Neural crest cell (in vitro differentiated cells): ENCODE data around the gene OSR1. TPM values are rescaled to one million over a fixed set of nuclear protein-coding genes. Genes with fewer than 3 reads are reported as not detected.

Experiments
- DNase-seq: peaks from one replicate; pipeline ENCODE4 v3.0.0; 2021; ENCODE audit warnings: low read depth, mixed read lengths, low spot score
- H3K27ac Mint-ChIP-seq: one replicate; pipeline ENCODE4 v1.8.0; 2021; ENCODE audit warnings: mild to moderate bottlenecking, mixed read lengths; ENCODE audit not compliant: unreplicated experiment
- H3K27me3 Mint-ChIP-seq: 2 replicates; pipeline ENCODE4 v1.8.0; 2021; ENCODE audit warnings: low read depth, mild to moderate bottlenecking, mixed read lengths
- H3K36me3 Mint-ChIP-seq: 2 replicates; pipeline ENCODE4 v1.8.0; 2021; ENCODE audit warnings: low read depth, mild to moderate bottlenecking, mixed read lengths
- H3K4me1 Mint-ChIP-seq: 2 replicates; pipeline ENCODE4 v1.8.0; 2021; ENCODE audit warnings: mixed read lengths
- H3K4me3 Mint-ChIP-seq: one replicate; pipeline ENCODE4 v1.8.0; 2021; ENCODE audit warnings: mild to moderate bottlenecking, mixed read lengths
- H3K9me3 Mint-ChIP-seq: 2 replicates; pipeline ENCODE4 v1.8.0; 2021; ENCODE audit warnings: mixed read lengths
- total RNA-seq: library from RNA; stranded (reverse); gene quantifications from 2 replicates; pipeline ENCODE4 v1.2.1, GENCODE V29; 2021
- TF ChIP-seq, protein P1 (sequence below): fragments of 200-600 bp; sonication (generic); conservative IDR thresholded peaks from 2 replicates; pipeline ENCODE4 v1.5.0; 2021; ENCODE audit warnings: antibody characterized with exemption, mild to moderate bottlenecking

Gene OSR1
- total RNA-seq, 1 donor from 2014 or later, result 0.33 TPM

DNA sequence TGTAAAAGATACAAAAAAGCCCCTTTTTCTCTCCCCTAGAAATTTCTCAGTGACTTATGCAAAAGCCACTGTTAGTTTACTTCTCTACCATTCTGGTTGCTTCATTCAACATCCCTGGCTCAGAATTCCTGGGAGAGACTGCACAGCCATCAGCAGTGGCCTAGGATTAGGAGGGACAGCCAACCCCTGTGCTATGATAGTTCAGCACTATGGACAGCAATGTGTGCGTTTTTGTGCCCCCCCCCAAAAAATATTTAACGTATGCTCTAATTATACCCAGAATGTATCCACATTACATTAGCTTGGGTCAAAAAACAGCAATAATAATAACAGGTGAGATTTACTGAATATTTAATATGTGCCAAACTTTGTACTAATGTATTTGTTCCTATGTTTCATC, 29.0 kb downstream of the OSR1 start:
- Mint-ChIP-seq H3K36me3 (no peaks in the 10 kb centered on the region), H3K27me3 (no peaks in the 10 kb centered on the region), H3K4me1 (no peaks in the 10 kb centered on the region), H3K4me3 (no peak overlapping the region), H3K27ac (no peak overlapping the region), H3K9me3 (no peaks in the 10 kb centered on the region)
- TF ChIP-seq, protein P1, sequence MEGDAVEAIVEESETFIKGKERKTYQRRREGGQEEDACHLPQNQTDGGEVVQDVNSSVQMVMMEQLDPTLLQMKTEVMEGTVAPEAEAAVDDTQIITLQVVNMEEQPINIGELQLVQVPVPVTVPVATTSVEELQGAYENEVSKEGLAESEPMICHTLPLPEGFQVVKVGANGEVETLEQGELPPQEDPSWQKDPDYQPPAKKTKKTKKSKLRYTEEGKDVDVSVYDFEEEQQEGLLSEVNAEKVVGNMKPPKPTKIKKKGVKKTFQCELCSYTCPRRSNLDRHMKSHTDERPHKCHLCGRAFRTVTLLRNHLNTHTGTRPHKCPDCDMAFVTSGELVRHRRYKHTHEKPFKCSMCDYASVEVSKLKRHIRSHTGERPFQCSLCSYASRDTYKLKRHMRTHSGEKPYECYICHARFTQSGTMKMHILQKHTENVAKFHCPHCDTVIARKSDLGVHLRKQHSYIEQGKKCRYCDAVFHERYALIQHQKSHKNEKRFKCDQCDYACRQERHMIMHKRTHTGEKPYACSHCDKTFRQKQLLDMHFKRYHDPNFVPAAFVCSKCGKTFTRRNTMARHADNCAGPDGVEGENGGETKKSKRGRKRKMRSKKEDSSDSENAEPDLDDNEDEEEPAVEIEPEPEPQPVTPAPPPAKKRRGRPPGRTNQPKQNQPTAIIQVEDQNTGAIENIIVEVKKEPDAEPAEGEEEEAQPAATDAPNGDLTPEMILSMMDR, result no peak
- DNase-seq, result no peak

DNA sequence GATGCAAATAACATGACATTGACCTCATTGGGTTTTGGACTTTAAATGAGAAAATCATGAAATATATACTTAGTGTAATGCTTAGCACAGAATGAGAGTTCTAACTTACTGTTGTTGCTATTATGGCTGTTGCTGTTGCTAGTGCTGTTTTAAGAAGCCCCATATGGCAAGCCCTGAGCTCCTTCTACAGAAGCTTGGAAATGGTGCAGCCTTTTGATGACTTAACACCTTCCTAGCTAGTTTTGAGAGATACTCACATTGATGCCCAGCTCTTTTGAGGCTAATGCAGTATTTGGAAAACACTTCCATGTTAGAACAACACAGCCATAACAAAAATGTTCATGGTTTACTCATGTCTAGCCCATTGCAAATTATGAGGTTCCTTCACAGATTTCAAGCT, 30.9 kb downstream of the OSR1 start:
- no peaks in the 10 kb centered on the region for H3K4me1 Mint-ChIP-seq
- DNase-seq, result no peak
- no peak overlapping the region for H3K4me3 Mint-ChIP-seq
- no peak overlapping the region for H3K27ac Mint-ChIP-seq
- TF ChIP-seq, protein P1, result no peak
- H3K27me3 Mint-ChIP-seq, result no peaks in the 10 kb centered on the region
- H3K36me3 Mint-ChIP-seq, result no peaks in the 10 kb centered on the region
- H3K9me3 Mint-ChIP-seq, result no peaks in the 10 kb centered on the region

DNA sequence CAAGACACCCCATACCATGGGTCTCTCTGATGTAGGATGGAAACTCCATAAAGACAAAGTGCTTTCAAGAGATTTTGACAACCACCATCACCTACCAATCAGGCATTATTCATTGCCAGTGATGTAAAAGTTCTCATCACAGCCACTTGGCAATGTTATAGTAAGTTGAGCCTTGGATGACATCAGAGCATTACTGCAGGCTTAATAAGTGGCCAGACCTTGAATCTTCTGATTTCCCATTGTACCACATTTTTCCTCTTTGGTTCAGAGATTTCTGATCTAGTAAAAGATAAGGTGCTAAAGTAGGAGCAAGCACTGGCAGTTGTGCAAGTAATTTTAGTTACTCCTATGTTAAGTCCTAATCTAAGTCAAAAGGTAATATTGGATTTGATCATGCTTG, 36.5 kb downstream of the OSR1 start:
- Mint-ChIP-seq H3K36me3 (no peaks in the 10 kb centered on the region), H3K4me1 (no peaks in the 10 kb centered on the region), H3K27me3 (no peaks in the 10 kb centered on the region), H3K27ac (no peak overlapping the region), H3K9me3 (no peaks in the 10 kb centered on the region), H3K4me3 (no peak overlapping the region)
- TF ChIP-seq, protein P1, result no peak
- DNase-seq, result no peak

DNA sequence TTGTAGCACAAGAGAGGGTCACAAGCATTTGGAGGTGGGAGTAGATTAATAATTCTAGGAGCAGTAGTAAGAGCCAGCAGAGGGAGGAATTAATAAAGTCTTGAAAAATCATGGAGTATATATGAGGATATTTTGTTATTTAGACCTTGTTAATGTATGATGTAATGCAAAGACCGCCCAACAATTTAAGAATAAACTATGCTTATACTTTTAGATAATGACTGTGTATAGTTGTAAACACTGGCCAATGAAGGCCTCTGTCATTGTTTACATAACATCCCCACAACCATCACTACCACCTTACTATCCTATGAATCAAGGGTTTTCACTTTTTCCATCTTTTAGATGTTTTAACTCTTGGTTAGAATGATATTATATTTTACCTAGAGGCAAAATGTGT, 37.6 kb downstream of the OSR1 start:
- Mint-ChIP-seq H3K36me3 (no peaks in the 10 kb centered on the region), H3K27me3 (no peaks in the 10 kb centered on the region), H3K4me1 (no peaks in the 10 kb centered on the region), H3K4me3 (no peak overlapping the region), H3K27ac (no peak overlapping the region), H3K9me3 (no peaks in the 10 kb centered on the region)
- no peak for DNase-seq
- TF ChIP-seq, protein P1, result no peak

DNA sequence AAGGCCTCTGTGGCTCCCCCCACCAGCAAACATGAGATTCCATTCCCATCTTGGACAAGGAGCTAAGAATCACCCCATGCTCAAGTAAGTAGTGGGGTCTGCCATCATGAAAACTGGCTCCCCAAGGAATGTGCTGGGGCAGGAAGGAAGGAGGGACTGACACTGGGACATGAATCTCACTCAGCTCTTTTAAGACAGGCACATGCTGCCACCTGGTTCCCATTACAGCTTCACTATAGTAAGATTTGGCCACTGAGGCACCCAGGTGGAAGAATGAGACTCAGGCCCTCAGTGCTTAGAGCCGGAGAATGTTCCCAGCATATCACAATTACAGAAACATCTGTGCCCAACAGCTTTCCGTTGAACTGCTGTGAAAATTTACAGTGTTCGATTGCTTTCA, 38.7 kb downstream of the OSR1 start:
- Mint-ChIP-seq H3K9me3 (no peaks in the 10 kb centered on the region), H3K4me3 (no peak overlapping the region), H3K27me3 (no peaks in the 10 kb centered on the region), H3K4me1 (no peaks in the 10 kb centered on the region), H3K27ac (no peak overlapping the region), H3K36me3 (no peaks in the 10 kb centered on the region)
- no peak for DNase-seq
- TF ChIP-seq, protein P1, result no peak

DNA sequence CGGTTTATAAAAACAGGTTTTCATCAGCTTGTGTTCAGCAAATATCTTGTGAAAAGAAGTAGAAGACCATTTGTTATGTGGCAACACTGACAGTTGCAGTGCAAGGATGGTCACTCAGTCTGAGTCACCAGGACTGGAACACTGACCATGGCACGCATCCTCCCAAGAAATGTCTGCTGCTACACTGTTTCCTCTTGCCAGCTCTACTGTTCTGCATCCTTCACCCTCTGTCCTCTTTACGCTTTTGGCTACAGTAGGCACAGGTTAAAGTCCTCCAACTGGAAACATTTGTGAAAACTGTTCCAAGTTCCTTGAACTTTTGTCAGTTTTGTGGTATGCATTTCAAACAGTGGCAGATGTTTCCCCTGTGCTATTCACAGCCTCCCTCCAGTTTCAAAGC, 39.4 kb downstream of the OSR1 start:
- no peak for DNase-seq
- H3K27ac Mint-ChIP-seq, result no peak overlapping the region
- H3K4me1 Mint-ChIP-seq, result no peaks in the 10 kb centered on the region
- no peaks in the 10 kb centered on the region for H3K9me3 Mint-ChIP-seq
- H3K4me3 Mint-ChIP-seq, result no peak overlapping the region
- TF ChIP-seq, protein P1, result no peak
- H3K36me3 Mint-ChIP-seq, result no peaks in the 10 kb centered on the region
- no peaks in the 10 kb centered on the region for H3K27me3 Mint-ChIP-seq
